HL-60 (cell line): Measurements from ENCODE around the gene CFAP92.

Experiments
- GABPA ChIP-seq: IDR thresholded peaks from 2 replicates; pipeline ENCODE4 v1.6.1; 2012; ENCODE audit warnings: low read depth
- POLR2AphosphoS5 ChIP-seq: IDR thresholded peaks from 2 replicates; pipeline ENCODE4 v1.6.1; 2012; ENCODE audit warnings: low read depth
- TF ChIP-seq, protein P1 (sequence below): IDR thresholded peaks from one replicate; pipeline ENCODE4 v1.5.1; 2011; ENCODE audit warnings: low read length, control low read depth, inconsistent platforms; ENCODE audit not compliant: insufficient read depth
- TF ChIP-seq, protein P2 (sequence below): IDR thresholded peaks from 2 replicates; pipeline ENCODE4 v1.6.1; 2012; ENCODE audit warnings: low read depth; ENCODE audit not compliant: insufficient replicate concordance

DNA sequence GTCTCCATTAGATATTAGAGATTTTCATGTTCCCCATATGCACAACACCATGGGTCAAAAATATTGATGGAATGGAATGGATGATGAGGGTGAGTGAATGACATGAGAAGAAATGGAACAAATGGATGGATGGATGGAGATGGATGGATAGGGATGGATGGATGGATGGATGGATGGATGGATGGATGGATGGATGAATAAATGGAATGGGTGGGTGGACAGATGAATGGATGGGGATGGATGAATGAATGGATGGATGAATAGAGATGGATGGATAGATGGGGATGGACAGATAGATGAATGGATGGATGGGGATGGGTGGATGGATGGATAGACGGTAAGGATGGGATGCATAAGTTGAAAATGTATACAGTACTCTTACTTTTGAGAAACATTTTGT, 18.6 kb downstream of the CFAP92 start:
- TF ChIP-seq, protein P1, sequence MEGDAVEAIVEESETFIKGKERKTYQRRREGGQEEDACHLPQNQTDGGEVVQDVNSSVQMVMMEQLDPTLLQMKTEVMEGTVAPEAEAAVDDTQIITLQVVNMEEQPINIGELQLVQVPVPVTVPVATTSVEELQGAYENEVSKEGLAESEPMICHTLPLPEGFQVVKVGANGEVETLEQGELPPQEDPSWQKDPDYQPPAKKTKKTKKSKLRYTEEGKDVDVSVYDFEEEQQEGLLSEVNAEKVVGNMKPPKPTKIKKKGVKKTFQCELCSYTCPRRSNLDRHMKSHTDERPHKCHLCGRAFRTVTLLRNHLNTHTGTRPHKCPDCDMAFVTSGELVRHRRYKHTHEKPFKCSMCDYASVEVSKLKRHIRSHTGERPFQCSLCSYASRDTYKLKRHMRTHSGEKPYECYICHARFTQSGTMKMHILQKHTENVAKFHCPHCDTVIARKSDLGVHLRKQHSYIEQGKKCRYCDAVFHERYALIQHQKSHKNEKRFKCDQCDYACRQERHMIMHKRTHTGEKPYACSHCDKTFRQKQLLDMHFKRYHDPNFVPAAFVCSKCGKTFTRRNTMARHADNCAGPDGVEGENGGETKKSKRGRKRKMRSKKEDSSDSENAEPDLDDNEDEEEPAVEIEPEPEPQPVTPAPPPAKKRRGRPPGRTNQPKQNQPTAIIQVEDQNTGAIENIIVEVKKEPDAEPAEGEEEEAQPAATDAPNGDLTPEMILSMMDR, result no peak
- TF ChIP-seq, protein P2, sequence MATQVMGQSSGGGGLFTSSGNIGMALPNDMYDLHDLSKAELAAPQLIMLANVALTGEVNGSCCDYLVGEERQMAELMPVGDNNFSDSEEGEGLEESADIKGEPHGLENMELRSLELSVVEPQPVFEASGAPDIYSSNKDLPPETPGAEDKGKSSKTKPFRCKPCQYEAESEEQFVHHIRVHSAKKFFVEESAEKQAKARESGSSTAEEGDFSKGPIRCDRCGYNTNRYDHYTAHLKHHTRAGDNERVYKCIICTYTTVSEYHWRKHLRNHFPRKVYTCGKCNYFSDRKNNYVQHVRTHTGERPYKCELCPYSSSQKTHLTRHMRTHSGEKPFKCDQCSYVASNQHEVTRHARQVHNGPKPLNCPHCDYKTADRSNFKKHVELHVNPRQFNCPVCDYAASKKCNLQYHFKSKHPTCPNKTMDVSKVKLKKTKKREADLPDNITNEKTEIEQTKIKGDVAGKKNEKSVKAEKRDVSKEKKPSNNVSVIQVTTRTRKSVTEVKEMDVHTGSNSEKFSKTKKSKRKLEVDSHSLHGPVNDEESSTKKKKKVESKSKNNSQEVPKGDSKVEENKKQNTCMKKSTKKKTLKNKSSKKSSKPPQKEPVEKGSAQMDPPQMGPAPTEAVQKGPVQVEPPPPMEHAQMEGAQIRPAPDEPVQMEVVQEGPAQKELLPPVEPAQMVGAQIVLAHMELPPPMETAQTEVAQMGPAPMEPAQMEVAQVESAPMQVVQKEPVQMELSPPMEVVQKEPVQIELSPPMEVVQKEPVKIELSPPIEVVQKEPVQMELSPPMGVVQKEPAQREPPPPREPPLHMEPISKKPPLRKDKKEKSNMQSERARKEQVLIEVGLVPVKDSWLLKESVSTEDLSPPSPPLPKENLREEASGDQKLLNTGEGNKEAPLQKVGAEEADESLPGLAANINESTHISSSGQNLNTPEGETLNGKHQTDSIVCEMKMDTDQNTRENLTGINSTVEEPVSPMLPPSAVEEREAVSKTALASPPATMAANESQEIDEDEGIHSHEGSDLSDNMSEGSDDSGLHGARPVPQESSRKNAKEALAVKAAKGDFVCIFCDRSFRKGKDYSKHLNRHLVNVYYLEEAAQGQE, result no peak
- no peak for TF ChIP-seq POLR2AphosphoS5
- TF ChIP-seq GABPA, result no peak
